ENCODE measurements around the gene MYO5C. TPM values are rescaled to one million over a fixed set of nuclear protein-coding genes. Genes with fewer than 3 reads are reported as not detected.

Gene MYO5C
- total and polyA plus RNA-seq, 2 of the 8 experiments (the other 6 are each of a cell fraction or from before 2014, with no cell fraction given): 8.2 to 26.7 TPM

DNA sequence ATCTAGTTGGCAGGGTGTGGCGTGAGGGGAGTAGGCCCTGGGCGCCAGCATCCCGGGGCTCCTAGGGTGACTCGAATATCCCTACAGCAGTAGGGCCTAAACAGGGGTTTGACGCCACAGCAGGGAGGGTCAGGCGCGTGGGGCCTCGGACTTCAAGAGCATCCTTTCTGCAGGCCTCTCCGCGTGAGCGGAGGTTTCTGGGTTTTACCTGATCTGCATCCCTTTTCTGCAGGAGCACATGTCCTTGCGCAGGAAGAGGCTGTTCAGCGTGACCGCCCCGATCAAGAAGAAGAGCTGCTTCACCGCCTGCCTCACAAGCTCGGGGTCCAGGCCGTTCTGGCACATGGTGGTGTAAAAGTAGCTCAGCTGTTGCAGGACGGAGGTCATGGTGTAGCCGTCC, 90.9 kb downstream of the MYO5C start:
- H3K4ac ChIP-seq (replicated peaks; ENCODE audit: insufficient read length, low read depth, low read length): no peak overlapping the region
- DNase-seq (ENCODE audit: low read depth in 1 of 2, low spot score in 2 of 2): no peak
- H4K5ac ChIP-seq (ENCODE audit: insufficient read length, low read depth, low read length): no peak overlapping the region
- no peak overlapping the region for H3K4me3 ChIP-seq (ENCODE audit: extremely low read depth in 1 of 4, insufficient read depth in 2 of 4, low read depth in 3 of 4, low read length in 4 of 4)
- ChIA-PET CTCF (ENCODE audit: partially characterized antibody) (interaction anchor here (1.5 to 13.0 kb wide), 4 partner anchors 12 to 23 kb away, joined by 3 to 189 read pairs (median 12); partner anchors contain the start of gene GNB5), POLR2A (ENCODE audit: partially characterized antibody) (interaction anchor here (0.6 to 0.9 kb wide), 3 partner anchors 23 to 242 kb away, joined by 3 read pairs; no protein-coding TSS in a partner anchor)
- H3K4me2 ChIP-seq (ENCODE audit: insufficient read depth in 1 of 2, low read depth in 2 of 2, low read length in 2 of 2): no peak overlapping the region
- 93% methylated on average over 20 of the region's 20 CpGs; no CpG with 5 or more reads in 1 of the 2 experiments for WGBS, 2 experiments (ENCODE audit: extremely low coverage in 1 of 2, insufficient coverage in 1 of 2, insufficient read length in 1 of 2, insufficient replicate concordance in 2 of 2, low coverage in 1 of 2, low lambda C conversion rate in 2 of 2, missing lambda C conversion rate in 1 of 2)
- no peak overlapping the region for H4K91ac ChIP-seq (replicated peaks; ENCODE audit: insufficient read length, low read length)
- H3K18ac ChIP-seq (ENCODE audit: extremely low read depth, low read length): no peak overlapping the region
- H3K23ac ChIP-seq (ENCODE audit: insufficient read length): no peak overlapping the region
- H3K79me2 ChIP-seq (ENCODE audit: control insufficient read depth in 1 of 2, insufficient read depth in 2 of 2, low read length in 2 of 2): no peaks in the 10 kb centered on the region
- FAIRE-seq: no peak
- no peak overlapping the region for H2AK5ac ChIP-seq (ENCODE audit: low read depth, low read length)
- H2BK5ac ChIP-seq (ENCODE audit: low read depth, low read length): 0 out of 2 replicates have a peak overlapping the region, but pooled peaks have one; percentile 13
- no peak overlapping the region for H3K27ac ChIP-seq (ENCODE audit: low read depth, low read length)
- H3K27me3 ChIP-seq (replicated peaks in 1 of 4; ENCODE audit: control insufficient read depth in 3 of 4, extremely low read depth in 1 of 4, insufficient read depth in 3 of 4, low read length in 3 of 4): no peaks in the 10 kb centered on the region
- H4K20me1 ChIP-seq (replicated peaks in 1 of 2; ENCODE audit: control insufficient read depth in 1 of 2, insufficient read depth in 2 of 2, low read length in 2 of 2): peaks cover 0 to 4% of the 10 kb centered on the region in 2 experiments
- H2BK20ac ChIP-seq (ENCODE audit: low read length): no peak overlapping the region
- H3K36me3 ChIP-seq (ENCODE audit: control insufficient read depth in 2 of 4, insufficient read depth in 4 of 4, low read length in 3 of 4): peaks cover 4 to 27% (median 10%) of the 10 kb centered on the region in 4 experiments; a peak in 4 of 8 replicates
- no peak overlapping the region for H2BK120ac ChIP-seq (replicated peaks; ENCODE audit: low read depth, low read length)
- H3K4me1 ChIP-seq (replicated peaks in 1 of 4; ENCODE audit: control insufficient read depth in 3 of 4, insufficient read depth in 4 of 4, low read length in 3 of 4): no peaks in the 10 kb centered on the region
- H3K14ac ChIP-seq (ENCODE audit: insufficient read length): no peak overlapping the region
- no peak overlapping the region for H3K56ac ChIP-seq (replicated peaks; ENCODE audit: insufficient read length, low read depth, low read length)
- H2BK12ac ChIP-seq (ENCODE audit: low read depth, low read length): no peak overlapping the region; the same call in 1 of the 2 replicates
- no peak overlapping the region for H3K9ac ChIP-seq (replicated peaks in 1 of 4; ENCODE audit: extremely low read depth in 1 of 4, low read depth in 3 of 4, low read length in 3 of 4)
- H2AFZ ChIP-seq (ENCODE audit: low read length): no peak overlapping the region
- H3K9me3 ChIP-seq (ENCODE audit: insufficient read depth in 2 of 2, low read depth in 1 of 2, low read length in 1 of 2): no peaks in the 10 kb centered on the region
- H4K8ac ChIP-seq (ENCODE audit: extremely low read depth, insufficient read depth, low read length): no peak overlapping the region
- no peak overlapping the region for H2BK15ac ChIP-seq (ENCODE audit: low read length)
- TF ChIP-seq SP1 (IDR thresholded peaks at IDR 0.05; ENCODE audit: low read depth, low read length) (no peak), YY1 (IDR thresholded peaks at IDR 0.05; ENCODE audit: low read depth, low read length) (no peak), SP4 (IDR thresholded peaks at IDR 0.05; ENCODE audit: low read length) (no peak), SRF (IDR thresholded peaks at IDR 0.05; ENCODE audit: low read depth, low read length) (no peak), CEBPB (IDR thresholded peaks at IDR 0.05; ENCODE audit: low read depth, low read length) (no peak)
- TF ChIP-seq, protein P1, sequence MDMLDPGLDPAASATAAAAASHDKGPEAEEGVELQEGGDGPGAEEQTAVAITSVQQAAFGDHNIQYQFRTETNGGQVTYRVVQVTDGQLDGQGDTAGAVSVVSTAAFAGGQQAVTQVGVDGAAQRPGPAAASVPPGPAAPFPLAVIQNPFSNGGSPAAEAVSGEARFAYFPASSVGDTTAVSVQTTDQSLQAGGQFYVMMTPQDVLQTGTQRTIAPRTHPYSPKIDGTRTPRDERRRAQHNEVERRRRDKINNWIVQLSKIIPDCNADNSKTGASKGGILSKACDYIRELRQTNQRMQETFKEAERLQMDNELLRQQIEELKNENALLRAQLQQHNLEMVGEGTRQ (IDR thresholded peaks at IDR 0.05; ENCODE audit: low read length): no peak
- no peaks in the 10 kb centered on the region for H3K23me2 ChIP-seq (ENCODE audit: low read depth, low read length)
- H3K79me1 ChIP-seq (ENCODE audit: low read depth, low read length): no peaks in the 10 kb centered on the region

All from H1 (cell line).